Measurements from ENCODE around the gene PAXX.

The PAXX gene

GRCh38 chr9:137034039-137034708 lies 42.0 kb downstream of the PAXX start:
- no peak for DNase-seq

GRCh38 chr9:137034709-137035506 lies 42.7 kb downstream of the PAXX start:
- DNase-seq = peak; percentile 80

GRCh38 chr9:137035507-137035834 lies 43.2 kb downstream of the PAXX start:
- no peak for DNase-seq

- no peak for DNase-seq
Measured at GRCh38 chr9:137035937-137036336, 43.7 kb downstream of the PAXX start.

- no peak for DNase-seq
Measured at GRCh38 chr9:137037035-137037434, 44.8 kb downstream of the PAXX start.

- no peak for DNase-seq
Measured at GRCh38 chr9:137037483-137037882, 45.3 kb downstream of the PAXX start.

GRCh38 chr9:137038916-137039315 lies 46.7 kb downstream of the PAXX start:
- no peak for DNase-seq

- no peak for DNase-seq
Measured at GRCh38 chr9:137039611-137040366, 47.6 kb downstream of the PAXX start.

GRCh38 chr9:137040568-137040967 lies 48.3 kb downstream of the PAXX start:
- no peak for DNase-seq

GRCh38 chr9:137041124-137041523 lies 48.9 kb downstream of the PAXX start:
- no peak for DNase-seq

- DNase-seq = no peak
Measured at GRCh38 chr9:137042751-137043727, 50.8 kb downstream of the PAXX start.

Data from activated CD4-positive, alpha-beta T cell treated with anti-CD3 and anti-CD28 coated beads for 1 hour (primary cell).